ENCODE data around the gene CTAG1B.
"Not testable (repeated sequence)": the region's sequence is repeated elsewhere in the genome, so short reads cannot be mapped to it uniquely, and the experiment has no call there.

CTAG1B gene

GRCh38 chrX:154582994-154583393 lies 36.1 kb downstream of the CTAG1B start:
- not testable (repeated sequence) for DNase-seq

GRCh38 chrX:154575076-154575475 lies 44.0 kb downstream of the CTAG1B start:
- DNase-seq: not testable (repeated sequence)

GRCh38 chrX:154573061-154573460 lies 46.0 kb downstream of the CTAG1B start:
- DNase-seq: not testable (repeated sequence)

GRCh38 chrX:154570361-154570760 lies 48.7 kb downstream of the CTAG1B start:
- not testable (repeated sequence) for DNase-seq
